Measurements from ENCODE around the gene NGDN.

DNA sequence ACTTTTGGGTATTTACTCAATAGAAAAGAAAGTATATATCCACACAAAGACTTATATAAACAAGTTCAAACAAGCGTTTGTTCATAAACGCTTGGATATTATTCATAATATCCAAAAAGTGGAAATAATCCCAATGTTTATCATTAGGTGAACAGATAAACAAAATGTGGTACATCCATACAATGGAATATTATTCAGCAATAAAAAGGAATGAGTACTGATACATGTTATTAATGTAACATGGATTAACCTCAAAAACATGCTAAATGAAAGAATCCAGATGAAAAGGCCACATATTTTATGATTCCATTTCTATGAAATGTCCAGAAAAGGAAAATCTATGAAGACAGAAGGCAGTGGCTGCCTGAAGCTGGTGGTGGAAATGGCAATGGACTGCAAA lies 17.3 kb upstream of the NGDN start:
- TF ChIP-seq, protein P1, sequence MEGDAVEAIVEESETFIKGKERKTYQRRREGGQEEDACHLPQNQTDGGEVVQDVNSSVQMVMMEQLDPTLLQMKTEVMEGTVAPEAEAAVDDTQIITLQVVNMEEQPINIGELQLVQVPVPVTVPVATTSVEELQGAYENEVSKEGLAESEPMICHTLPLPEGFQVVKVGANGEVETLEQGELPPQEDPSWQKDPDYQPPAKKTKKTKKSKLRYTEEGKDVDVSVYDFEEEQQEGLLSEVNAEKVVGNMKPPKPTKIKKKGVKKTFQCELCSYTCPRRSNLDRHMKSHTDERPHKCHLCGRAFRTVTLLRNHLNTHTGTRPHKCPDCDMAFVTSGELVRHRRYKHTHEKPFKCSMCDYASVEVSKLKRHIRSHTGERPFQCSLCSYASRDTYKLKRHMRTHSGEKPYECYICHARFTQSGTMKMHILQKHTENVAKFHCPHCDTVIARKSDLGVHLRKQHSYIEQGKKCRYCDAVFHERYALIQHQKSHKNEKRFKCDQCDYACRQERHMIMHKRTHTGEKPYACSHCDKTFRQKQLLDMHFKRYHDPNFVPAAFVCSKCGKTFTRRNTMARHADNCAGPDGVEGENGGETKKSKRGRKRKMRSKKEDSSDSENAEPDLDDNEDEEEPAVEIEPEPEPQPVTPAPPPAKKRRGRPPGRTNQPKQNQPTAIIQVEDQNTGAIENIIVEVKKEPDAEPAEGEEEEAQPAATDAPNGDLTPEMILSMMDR (IDR thresholded peaks at IDR 0.05) = no peak
- TF ChIP-seq EZH2 (IDR thresholded peaks at IDR 0.05) (no peak), EZH2phosphoT487 (IDR thresholded peaks at IDR 0.05) (no peak)

Data from neural progenitor cell (in vitro differentiated cells).